OCI-LY7 (cell line): Measurements from ENCODE around the gene TRDN. TPM values are rescaled to one million over a fixed set of nuclear protein-coding genes. Genes with fewer than 3 reads are reported as not detected.

Source experiments
- BruUV-seq: library from RNA; stranded (reverse); fragments of 400-500 nt; replicated peaks from 2 replicates; lab custom pipeline; 2021; lab: Mats Ljungman, UMichigan
- CTCF ChIA-PET: fragments of 300-600 bp; sonication (Branson Sonifier 250); formaldehyde crosslinking; loops from one replicate; lab custom pipeline; 2022; ENCODE audit warnings: antibody characterized with exemption; ENCODE audit not compliant: unreplicated experiment; lab: Charles Lee
- POLR2A ChIA-PET: fragments of 300-600 bp; sonication (Branson Sonifier 250); formaldehyde crosslinking; loops from one replicate; lab custom pipeline; 2022; ENCODE audit warnings: antibody characterized with exemption; lab: Charles Lee
- DNase-seq: peaks from one replicate; pipeline ENCODE4 v3.0.0-alpha.2; 2015; ENCODE audit warnings: low spot score
- H2AFZ ChIP-seq: fragments of 200-600 bp; sonication (generic), shearing (Covaris generic); 2 replicates; pipeline ENCODE4 v1.6.1; 2014; ENCODE audit warnings: mild to moderate bottlenecking, antibody characterized with exemption, low read length, moderate library complexity
- H3K27ac ChIP-seq: fragments of 200-600 bp; sonication (generic); 2 replicates; pipeline ENCODE4 v1.5.1; 2014; ENCODE audit warnings: mixed run types, low read depth, mild to moderate bottlenecking, moderate library complexity, low read length, inconsistent platforms; ENCODE audit not compliant: poor library complexity, severe bottlenecking
- H3K36me3 ChIP-seq: fragments of 200-600 bp; sonication (generic); 2 replicates; pipeline ENCODE4 v1.6.1; 2014; ENCODE audit warnings: mild to moderate bottlenecking, antibody characterized with exemption, low read length, moderate library complexity, mixed read lengths; ENCODE audit not compliant: insufficient read depth
- H3K4me1 ChIP-seq: fragments of 200-600 bp; sonication (generic); 2 replicates; pipeline ENCODE4 v1.5.1; 2014; ENCODE audit warnings: mild to moderate bottlenecking, low read length; ENCODE audit not compliant: insufficient read depth, poor library complexity, severe bottlenecking
- H3K4me2 ChIP-seq: fragments of 200-600 bp; sonication (generic); 2 replicates; pipeline ENCODE4 v1.6.1; 2014; ENCODE audit warnings: mild to moderate bottlenecking, low read length
- H3K4me3 ChIP-seq: fragments of 200-600 bp; sonication (generic); 2 replicates; pipeline ENCODE4 v1.5.1; 2014; ENCODE audit warnings: mild to moderate bottlenecking, low read depth, low read length; ENCODE audit not compliant: poor library complexity, severe bottlenecking
- H3K79me2 ChIP-seq: fragments of 200-600 bp; sonication (generic); 2 replicates; pipeline ENCODE4 v1.6.1; 2016; ENCODE audit warnings: low read depth, mild to moderate bottlenecking, low read length, moderate library complexity, mixed read lengths; ENCODE audit not compliant: insufficient read depth
- H3K9me2 ChIP-seq: fragments of 200-600 bp; sonication (generic); 2 replicates; pipeline ENCODE4 v1.6.1; 2016; ENCODE audit warnings: mild to moderate bottlenecking, low read length, mixed read lengths; ENCODE audit not compliant: insufficient read depth
- H3K9me3 ChIP-seq: fragments of 200-600 bp; sonication (generic); 2 replicates; pipeline ENCODE4 v1.6.1; 2014; ENCODE audit warnings: mild to moderate bottlenecking, mixed run types, low read length, mixed read lengths
- H4K20me1 ChIP-seq: fragments of 200-600 bp; sonication (generic); 2 replicates; pipeline ENCODE4 v1.6.1; 2014; ENCODE audit warnings: mild to moderate bottlenecking, antibody characterized with exemption, low read length, moderate library complexity, mixed read lengths; ENCODE audit not compliant: insufficient read depth
- EZH2phosphoT487 ChIP-seq: fragments of 200-600 bp; sonication (generic); IDR thresholded peaks from 2 replicates; pipeline ENCODE4 v1.6.1; 2018; ENCODE audit warnings: low read depth, borderline replicate concordance, mild to moderate bottlenecking, mixed run types, antibody characterized with exemption, low read length, moderate library complexity, mixed read lengths
- intact Hi-C: fragments of 100-400 bp; cut with micrococcal nuclease; formaldehyde crosslinking; loops from one replicate; pipeline ENCODE4 v1.10.0; 2022; ENCODE audit not compliant: unreplicated experiment
- total RNA-seq, 2 experiments: library from RNA; depleted of rRNA in 1 of 2; stranded (reverse); fragments of >200 nt in 1 of 2; shearing (Covaris generic) in 1 of 2; gene quantifications; 2 replicates each; pipeline ENCODE4 v1.2.3, GENCODE V29; 2014 to 2022
- TF ChIP-seq, protein P1 (sequence below): fragments of 200-600 bp; sonication (generic); conservative IDR thresholded peaks from 2 replicates; pipeline ENCODE4 v1.5.1; 2014; ENCODE audit warnings: mild to moderate bottlenecking, antibody characterized with exemption, low read length, moderate library complexity, mixed read lengths

Gene TRDN
- total RNA-seq, 2 experiments from 2014 or later = not detected

DNA sequence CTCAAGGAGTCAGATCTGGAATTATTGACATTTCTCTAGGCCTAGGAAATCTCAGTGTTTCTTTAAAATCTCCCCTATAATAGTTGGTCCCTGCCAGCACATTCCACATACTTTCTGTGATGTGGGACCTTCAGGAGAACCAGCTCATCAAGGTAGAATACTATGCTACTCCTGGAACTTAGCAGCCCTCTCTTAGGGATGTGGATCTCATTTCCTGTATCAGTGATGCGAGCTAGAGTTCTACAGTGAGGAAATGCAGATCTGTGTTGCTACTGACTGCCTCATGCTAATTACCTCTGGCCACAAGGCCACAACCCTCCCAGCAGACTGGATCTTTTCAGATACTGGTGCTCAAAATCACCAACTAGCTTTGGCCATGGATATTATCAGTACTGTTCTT is 446.9 kb downstream of the TRDN start:
- no peaks in the 10 kb centered on the region for H3K4me1 ChIP-seq
- BruUV-seq = no TSS peak
- intact Hi-C loops = no loop called here
- no peaks in the 10 kb centered on the region for H3K36me3 ChIP-seq
- no peak overlapping the region for H2AFZ ChIP-seq
- H3K4me2 ChIP-seq = no peak overlapping the region
- no peaks in the 10 kb centered on the region for H3K9me3 ChIP-seq
- H4K20me1 ChIP-seq = no peaks in the 10 kb centered on the region
- no peak overlapping the region for H3K4me3 ChIP-seq
- POLR2A ChIA-PET = no interaction called here
- TF ChIP-seq, protein P1, sequence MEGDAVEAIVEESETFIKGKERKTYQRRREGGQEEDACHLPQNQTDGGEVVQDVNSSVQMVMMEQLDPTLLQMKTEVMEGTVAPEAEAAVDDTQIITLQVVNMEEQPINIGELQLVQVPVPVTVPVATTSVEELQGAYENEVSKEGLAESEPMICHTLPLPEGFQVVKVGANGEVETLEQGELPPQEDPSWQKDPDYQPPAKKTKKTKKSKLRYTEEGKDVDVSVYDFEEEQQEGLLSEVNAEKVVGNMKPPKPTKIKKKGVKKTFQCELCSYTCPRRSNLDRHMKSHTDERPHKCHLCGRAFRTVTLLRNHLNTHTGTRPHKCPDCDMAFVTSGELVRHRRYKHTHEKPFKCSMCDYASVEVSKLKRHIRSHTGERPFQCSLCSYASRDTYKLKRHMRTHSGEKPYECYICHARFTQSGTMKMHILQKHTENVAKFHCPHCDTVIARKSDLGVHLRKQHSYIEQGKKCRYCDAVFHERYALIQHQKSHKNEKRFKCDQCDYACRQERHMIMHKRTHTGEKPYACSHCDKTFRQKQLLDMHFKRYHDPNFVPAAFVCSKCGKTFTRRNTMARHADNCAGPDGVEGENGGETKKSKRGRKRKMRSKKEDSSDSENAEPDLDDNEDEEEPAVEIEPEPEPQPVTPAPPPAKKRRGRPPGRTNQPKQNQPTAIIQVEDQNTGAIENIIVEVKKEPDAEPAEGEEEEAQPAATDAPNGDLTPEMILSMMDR = no peak
- no peak for TF ChIP-seq EZH2phosphoT487
- H3K27ac ChIP-seq = no peak overlapping the region
- no peak for DNase-seq
- CTCF ChIA-PET = no interaction called here
- no peaks in the 10 kb centered on the region for H3K79me2 ChIP-seq
- no peaks in the 10 kb centered on the region for H3K9me2 ChIP-seq

DNA sequence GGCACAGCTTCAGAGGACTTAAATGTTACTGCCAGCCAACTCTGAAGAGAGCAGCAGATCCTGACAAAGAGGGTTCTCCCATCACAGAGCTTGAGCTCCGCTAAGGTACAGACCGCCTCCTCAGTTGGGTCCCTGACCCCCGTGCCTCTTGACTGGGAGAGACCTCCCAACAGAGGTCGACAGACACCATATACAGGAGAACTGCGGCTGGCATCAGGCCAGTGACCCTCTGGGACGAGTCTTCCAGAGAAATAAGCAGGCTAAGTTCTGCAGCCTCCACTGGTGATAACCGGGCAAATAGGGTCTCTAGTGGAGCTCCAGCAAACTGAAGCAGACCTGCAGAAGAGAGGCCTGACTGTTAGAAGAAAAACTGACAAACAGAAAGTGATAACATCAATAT is 453.8 kb downstream of the TRDN start:
- Histone ChIP-seq H3K79me2 (no peaks in the 10 kb centered on the region), H3K4me3 (no peak overlapping the region), H2AFZ (no peak overlapping the region), H3K4me1 (no peaks in the 10 kb centered on the region), H3K36me3 (no peaks in the 10 kb centered on the region), H4K20me1 (no peaks in the 10 kb centered on the region), H3K27ac (no peak overlapping the region), H3K4me2 (no peak overlapping the region), H3K9me2 (no peaks in the 10 kb centered on the region), H3K9me3 (no peaks in the 10 kb centered on the region)
- DNase-seq = no peak
- CTCF ChIA-PET = no interaction called here
- TF ChIP-seq, protein P1 = no peak
- no peak for TF ChIP-seq EZH2phosphoT487
- POLR2A ChIA-PET = no interaction called here
- BruUV-seq = no TSS peak
- intact Hi-C loops = no loop called here

DNA sequence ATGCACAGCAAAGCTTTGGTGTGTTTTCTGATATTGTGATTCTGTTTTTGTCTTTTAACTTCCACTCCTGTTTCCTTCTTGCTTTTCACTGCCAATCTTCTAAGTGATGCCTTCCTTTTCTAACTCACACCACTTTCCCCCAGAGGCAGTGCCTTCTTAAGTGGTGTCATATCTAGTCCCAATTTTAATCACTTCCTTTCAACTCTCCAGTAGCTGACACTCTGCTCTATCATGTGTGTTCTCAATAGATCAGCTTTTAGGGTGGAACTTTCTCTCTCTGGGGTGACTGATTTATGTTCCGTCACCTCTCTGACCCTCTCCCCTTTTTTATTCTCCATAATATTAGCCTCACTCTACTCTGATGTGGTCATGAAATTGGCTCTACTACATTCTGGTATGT is 460.0 kb downstream of the TRDN start:
- DNase-seq = no peak
- ChIA-PET CTCF (no interaction called here), POLR2A (no interaction called here)
- H4K20me1 ChIP-seq = no peaks in the 10 kb centered on the region
- no TSS peak for BruUV-seq
- no peak overlapping the region for H2AFZ ChIP-seq
- H3K27ac ChIP-seq = no peak overlapping the region
- H3K79me2 ChIP-seq = no peaks in the 10 kb centered on the region
- H3K36me3 ChIP-seq = no peaks in the 10 kb centered on the region
- no peaks in the 10 kb centered on the region for H3K9me2 ChIP-seq
- intact Hi-C loops = no loop called here
- H3K9me3 ChIP-seq = no peaks in the 10 kb centered on the region
- no peak for TF ChIP-seq EZH2phosphoT487
- TF ChIP-seq, protein P1 = no peak
- no peaks in the 10 kb centered on the region for H3K4me1 ChIP-seq
- no peak overlapping the region for H3K4me3 ChIP-seq
- no peak overlapping the region for H3K4me2 ChIP-seq
